H1 (cell line): ENCODE results near the gene SEMG2. TPM values are rescaled to one million over a fixed set of nuclear protein-coding genes. Genes with fewer than 3 reads are reported as not detected.

Experiments used
- CTCF ChIA-PET: fragments of 300-600 bp; sonication (Branson Sonifier 250); formaldehyde crosslinking; loops from one replicate; lab custom pipeline; 2021; ENCODE audit not compliant: partially characterized antibody; lab: Charles Lee
- POLR2A ChIA-PET: fragments of 300-600 bp; sonication (Branson Sonifier 250); formaldehyde crosslinking; loops from one replicate; lab custom pipeline; 2021; ENCODE audit warnings: inconsistent platforms; ENCODE audit not compliant: partially characterized antibody; lab: Charles Lee
- DNase-seq, 2 experiments: peaks; one replicate each; pipeline versions ENCODE4 v3.0.0 to v3.0.0-alpha.2; 2010 to 2022; ENCODE audit warnings: low spot score in 2 of 2, low read depth in 1 of 2, mixed read lengths in 1 of 2
- FAIRE-seq: peaks from 2 replicates; lab custom pipeline; 2011; peaks lifted over from hg19 to GRCh38; lab: Jason Lieb, UNC
- H2AFZ ChIP-seq: 2 replicates; pipeline ENCODE4 v1.8.1; 2012; ENCODE audit warnings: low read length, inconsistent platforms
- H2AK5ac ChIP-seq: 2 replicates; pipeline ENCODE4 v1.6.1; 2013; ENCODE audit warnings: low read depth, low read length
- H2BK120ac ChIP-seq: replicated peaks from 2 replicates; pipeline ENCODE3; 2013; ENCODE audit warnings: low read depth, low read length, inconsistent platforms
- H2BK12ac ChIP-seq: 2 replicates; pipeline ENCODE4 v1.6.1; 2013; ENCODE audit warnings: low read depth, low read length
- H2BK15ac ChIP-seq: 2 replicates; pipeline ENCODE4 v1.6.1; 2013; ENCODE audit warnings: low read length
- H2BK20ac ChIP-seq: 2 replicates; pipeline ENCODE4 v1.6.1; 2013; ENCODE audit warnings: low read length
- H2BK5ac ChIP-seq: 2 replicates; pipeline ENCODE4 v1.6.1; 2013; ENCODE audit warnings: low read depth, low read length
- H3K14ac ChIP-seq: 2 replicates; pipeline ENCODE4 v1.6.1; 2013; ENCODE audit warnings: inconsistent platforms; ENCODE audit not compliant: insufficient read length
- H3K18ac ChIP-seq: 2 replicates; pipeline ENCODE4 v1.6.1; 2013; ENCODE audit warnings: low read length; ENCODE audit errors: extremely low read depth
- H3K23ac ChIP-seq: 2 replicates; pipeline ENCODE4 v1.6.1; 2013; ENCODE audit warnings: inconsistent platforms; ENCODE audit not compliant: insufficient read length
- H3K23me2 ChIP-seq: 2 replicates; pipeline ENCODE4 v1.6.1; 2013; ENCODE audit warnings: low read depth, low read length
- H3K27ac ChIP-seq: 2 replicates; pipeline ENCODE4 v1.6.1; 2011; ENCODE audit warnings: low read depth, low read length, inconsistent platforms
- H3K27me3 ChIP-seq, 4 experiments: replicated peaks in 1 of 4; 1 replicate in 1 of 4; 2 replicates in 3 of 4; pipeline versions ENCODE4 v1.6.1 to v1.8.1; 2011 to 2013; ENCODE audit warnings: low read length in 3 of 4, mild to moderate bottlenecking in 3 of 4, inconsistent platforms in 2 of 4, mixed read lengths in 2 of 4, moderate library complexity in 1 of 4; ENCODE audit not compliant: control insufficient read depth in 3 of 4, insufficient read depth in 3 of 4; ENCODE audit errors: extremely low read depth in 1 of 4
- H3K36me3 ChIP-seq, 4 experiments: 2 replicates each; pipeline versions ENCODE4 v1.6.1 to v1.8.1; 2011 to 2013; ENCODE audit warnings: mild to moderate bottlenecking in 4 of 4, low read length in 3 of 4, moderate library complexity in 2 of 4, control low read depth in 1 of 4, inconsistent platforms in 1 of 4; ENCODE audit not compliant: insufficient read depth in 4 of 4, control insufficient read depth in 2 of 4
- H3K4ac ChIP-seq: replicated peaks from 2 replicates; pipeline ENCODE3; 2013; ENCODE audit warnings: low read length, low read depth, mixed read lengths, inconsistent platforms; ENCODE audit not compliant: insufficient read length
- H3K4me1 ChIP-seq, 4 experiments: replicated peaks in 1 of 4; 1 replicate in 1 of 4; 2 replicates in 3 of 4; pipeline versions ENCODE4 v1.6.1 to v1.8.1; 2011 to 2013; ENCODE audit warnings: low read length in 3 of 4, inconsistent platforms in 2 of 4, mixed read lengths in 1 of 4; ENCODE audit not compliant: insufficient read depth in 4 of 4, control insufficient read depth in 3 of 4
- H3K4me2 ChIP-seq, 2 experiments: 2 replicates each; pipeline versions ENCODE4 v1.6.1 to v1.8.1; 2011 to 2013; ENCODE audit warnings: low read depth in 2 of 2, low read length in 2 of 2, control low read depth in 1 of 2, inconsistent platforms in 1 of 2, mild to moderate bottlenecking in 1 of 2; ENCODE audit not compliant: insufficient read depth in 1 of 2
- H3K4me3 ChIP-seq, 4 experiments: fragments of 200-600, 300-600 bp in 1 of 4; sonication (generic), shearing (Covaris generic), sonication (Bioruptor Twin) in 1 of 4; 2 replicates each; pipeline versions ENCODE4 v1.5.1 to v1.8.1; 2011 to 2016; ENCODE audit warnings: low read length in 4 of 4, low read depth in 3 of 4, control low read depth in 2 of 4, inconsistent platforms in 2 of 4, mild to moderate bottlenecking in 2 of 4, mixed read lengths in 1 of 4, moderate library complexity in 1 of 4; ENCODE audit not compliant: insufficient read depth in 2 of 4; ENCODE audit errors: extremely low read depth in 1 of 4
- H3K56ac ChIP-seq: replicated peaks from 2 replicates; pipeline ENCODE3; 2013; ENCODE audit warnings: low read depth, mild to moderate bottlenecking, mixed read lengths, low read length, inconsistent platforms; ENCODE audit not compliant: insufficient read length
- H3K79me1 ChIP-seq: 2 replicates; pipeline ENCODE4 v1.6.1; 2013; ENCODE audit warnings: low read depth, low read length, control low read depth
- H3K79me2 ChIP-seq, 2 experiments: 2 replicates each; pipeline versions ENCODE4 v1.6.1 to v1.8.1; 2012 to 2013; ENCODE audit warnings: low read length in 2 of 2, mild to moderate bottlenecking in 2 of 2, inconsistent platforms in 1 of 2; ENCODE audit not compliant: insufficient read depth in 2 of 2, control insufficient read depth in 1 of 2
- H3K9ac ChIP-seq, 4 experiments: replicated peaks in 1 of 4; 1 replicate in 1 of 4; 2 replicates in 3 of 4; pipeline versions ENCODE4 v1.6.1 to v1.8.1; 2011 to 2013; ENCODE audit warnings: low read depth in 3 of 4, low read length in 3 of 4, control low read depth in 2 of 4, mild to moderate bottlenecking in 2 of 4, moderate library complexity in 2 of 4, inconsistent platforms in 1 of 4; ENCODE audit errors: extremely low read depth in 1 of 4
- H3K9me3 ChIP-seq, 2 experiments: 2 replicates each; pipeline versions ENCODE4 v1.6.1 to v1.8.1; 2012 to 2013; ENCODE audit warnings: mild to moderate bottlenecking in 2 of 2, moderate library complexity in 2 of 2, control low read depth in 1 of 2, inconsistent platforms in 1 of 2, low read depth in 1 of 2, low read length in 1 of 2, mixed read lengths in 1 of 2; ENCODE audit not compliant: insufficient read depth in 2 of 2
- H4K20me1 ChIP-seq, 2 experiments: replicated peaks in 1 of 2; 2 replicates each; pipeline versions ENCODE3 to v1.8.1; 2011 to 2013; ENCODE audit warnings: inconsistent platforms in 2 of 2, low read length in 2 of 2, mild to moderate bottlenecking in 1 of 2; ENCODE audit not compliant: insufficient read depth in 2 of 2, control insufficient read depth in 1 of 2
- H4K5ac ChIP-seq: 2 replicates; pipeline ENCODE4 v1.6.1; 2013; ENCODE audit warnings: low read length, low read depth, mixed read lengths, inconsistent platforms; ENCODE audit not compliant: insufficient read length
- H4K8ac ChIP-seq: 2 replicates; pipeline ENCODE4 v1.8.0; 2013; ENCODE audit warnings: mild to moderate bottlenecking, moderate library complexity, low read length, inconsistent platforms; ENCODE audit not compliant: insufficient read depth; ENCODE audit errors: extremely low read depth
- H4K91ac ChIP-seq: replicated peaks from 2 replicates; pipeline ENCODE3; 2013; ENCODE audit warnings: low read length, mixed read lengths, inconsistent platforms; ENCODE audit not compliant: insufficient read length
- ASH2L ChIP-seq: fragments of 200-600, 300-600 bp; sonication (generic); IDR thresholded peaks from one replicate; pipeline ENCODE4 v1.7.1; 2017; ENCODE audit warnings: low read length
- BACH1 ChIP-seq: IDR thresholded peaks from 2 replicates; pipeline ENCODE4 v1.6.1; 2012; ENCODE audit warnings: low read length, improper control_type of control experiment
- BCL11A ChIP-seq, 2 experiments: IDR thresholded peaks; one replicate each; pipeline ENCODE4 v1.6.1; 2011; ENCODE audit warnings: low read depth in 2 of 2, low read length in 2 of 2, mild to moderate bottlenecking in 2 of 2
- BRCA1 ChIP-seq: IDR thresholded peaks from 2 replicates; pipeline ENCODE4 v1.6.1; 2012; ENCODE audit warnings: low read depth, low read length, improper control_type of control experiment
- CEBPB ChIP-seq: IDR thresholded peaks from 2 replicates; pipeline ENCODE4 v1.6.1; 2012; ENCODE audit warnings: low read depth, low read length
- EGR1 ChIP-seq: IDR thresholded peaks from 2 replicates; pipeline ENCODE4 v1.6.1; 2011; ENCODE audit warnings: low read depth, low read length, borderline replicate concordance
- EP300 ChIP-seq, 2 experiments: IDR thresholded peaks; 1 replicate in 1 of 2; 2 replicates in 1 of 2; pipeline ENCODE4 v1.6.1; 2011 to 2012; ENCODE audit warnings: low read depth in 2 of 2, low read length in 2 of 2, mild to moderate bottlenecking in 2 of 2, borderline replicate concordance in 1 of 2, inconsistent platforms in 1 of 2, moderate library complexity in 1 of 2
- GABPA ChIP-seq: IDR thresholded peaks from 2 replicates; pipeline ENCODE4 v1.6.1; 2011; ENCODE audit warnings: mild to moderate bottlenecking, low read length, moderate library complexity, borderline replicate concordance; ENCODE audit not compliant: insufficient read depth
- HDAC6 ChIP-seq: IDR thresholded peaks from one replicate; pipeline ENCODE4 v1.7.1; 2012; ENCODE audit warnings: low read depth, mild to moderate bottlenecking, inconsistent platforms, low read length, moderate library complexity
- JUN ChIP-seq: IDR thresholded peaks from 2 replicates; pipeline ENCODE4 v1.6.1; 2011; ENCODE audit warnings: low read depth, mild to moderate bottlenecking, improper control_type of control experiment, low read length
- NRF1 ChIP-seq: IDR thresholded peaks from 2 replicates; pipeline ENCODE4 v1.6.1; 2011; ENCODE audit warnings: mild to moderate bottlenecking, low read depth, low read length, improper control_type of control experiment
- PHF8 ChIP-seq: fragments of 200-600 bp; sonication (generic); conservative IDR thresholded peaks from 2 replicates; pipeline ENCODE4 v1.7.1; 2012; ENCODE audit warnings: low read depth, mild to moderate bottlenecking, inconsistent platforms, low read length, moderate library complexity
- RXRA ChIP-seq: IDR thresholded peaks from 2 replicates; pipeline ENCODE4 v1.6.1; 2011; ENCODE audit warnings: low read depth, mild to moderate bottlenecking, low read length, moderate library complexity; ENCODE audit not compliant: insufficient read depth
- TBP ChIP-seq: IDR thresholded peaks from 2 replicates; pipeline ENCODE4 v1.6.1; 2011; ENCODE audit warnings: low read depth, low read length, improper control_type of control experiment
- TEAD4 ChIP-seq: IDR thresholded peaks from 2 replicates; pipeline ENCODE4 v1.6.1; 2012; ENCODE audit warnings: low read depth, low read length, inconsistent platforms, mixed read lengths
- YY1 ChIP-seq: IDR thresholded peaks from 2 replicates; pipeline ENCODE4 v1.6.1; 2011; ENCODE audit warnings: low read depth, mild to moderate bottlenecking, low read length
- WGBS, 2 experiments: shearing (Covaris generic) in 1 of 2; methylation state at CpG; one replicate each; pipeline versions ENCODE4 v1.1.6 to v1.1.7; 2013 to 2015; ENCODE audit warnings: low lambda C conversion rate in 2 of 2, mixed read lengths in 2 of 2, inconsistent platforms in 1 of 2, low coverage in 1 of 2, missing lambda C conversion rate in 1 of 2; ENCODE audit not compliant: insufficient replicate concordance in 2 of 2, insufficient coverage in 1 of 2, insufficient read length in 1 of 2; ENCODE audit errors: extremely low coverage in 1 of 2, missing lambda C conversion rate in 1 of 2; 5-methylcytosine and 5-hydroxymethylcytosine counted together
- polyA plus RNA-seq, 7 experiments: library from polyadenylated mRNA; depleted of rRNA in 3 of 7; stranded (reverse) in 5 of 7; unstranded in 2 of 7; fragments of >200 nt in 5 of 7; fragments of 200-250 nt in 2 of 7; gene quantifications; 1 replicate in 5 of 7; 2 replicates in 1 of 7; 4 replicates in 1 of 7; pipeline versions ENCODE4 v1.2.1 to v1.2.3, GENCODE V29; 2011 to 2013; ENCODE audit warnings: missing spikeins in 2 of 7, mixed read lengths in 2 of 7
- total RNA-seq: library from RNA; stranded (reverse); fragmentation: NEBNext Ultra II Directional; extraction: Animal tissue kit (Norgen Biotek cat#: 25700); gene quantifications from 2 replicates; pipeline ENCODE4 v1.2.1, GENCODE V29; 2021

The SEMG2 gene
- total and polyA plus RNA-seq, 2 of the 8 experiments (the other 6 are each of a cell fraction or from before 2014, with no cell fraction given): not detected

DNA sequence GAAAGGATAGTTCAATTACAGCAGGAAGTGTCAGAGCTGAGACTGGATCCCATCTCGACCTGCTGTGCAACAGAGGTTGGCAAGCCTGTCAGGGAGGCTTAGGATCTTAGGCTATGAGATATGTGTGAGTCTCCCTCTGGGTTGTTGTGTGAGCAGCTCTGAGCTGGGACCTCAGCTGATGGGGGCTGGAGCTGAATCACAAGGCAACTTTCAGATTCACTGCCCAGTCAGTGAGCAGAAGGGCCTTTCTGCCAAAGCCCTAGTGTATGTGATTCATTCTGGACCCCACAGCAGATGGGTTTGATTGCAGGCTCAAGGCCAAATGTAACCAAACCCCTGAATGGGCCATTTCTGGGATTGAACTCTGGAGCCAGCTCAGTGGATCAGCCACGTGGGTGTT, 42.0 kb upstream of the SEMG2 start:
- Histone ChIP-seq H3K23ac (no peak overlapping the region), H3K23me2 (no peaks in the 10 kb centered on the region), H3K18ac (no peak overlapping the region), H4K5ac (no peak overlapping the region), H3K36me3 (no peaks in the 10 kb centered on the region), H3K4ac (no peak overlapping the region), H3K4me2 (no peak overlapping the region), H3K9me3 (no peaks in the 10 kb centered on the region), H4K20me1 (no peaks in the 10 kb centered on the region), H4K8ac (no peak overlapping the region), H3K9ac (no peak overlapping the region), H2AFZ (no peak overlapping the region), H2BK15ac (0 out of 2 replicates have a peak overlapping the region, but pooled peaks have one; percentile 40), H2BK120ac (no peak overlapping the region), H3K4me3 (no peak overlapping the region), H3K27ac (no peak overlapping the region), H3K79me1 (no peaks in the 10 kb centered on the region), H3K14ac (no peak overlapping the region), H2AK5ac (no peak overlapping the region), H3K4me1 (no peaks in the 10 kb centered on the region), H4K91ac (no peak overlapping the region), H3K56ac (no peak overlapping the region), H3K27me3 (no peaks in the 10 kb centered on the region), H2BK20ac (no peak overlapping the region), H3K79me2 (no peaks in the 10 kb centered on the region), H2BK12ac (no peak overlapping the region), H2BK5ac (no peak overlapping the region)
- ChIA-PET POLR2A (no interaction called here), CTCF (interaction anchor here (0.9 to 2.4 kb wide), 5 partner anchors 8 to 168 kb away, joined by 3 to 7 read pairs (median 4); no protein-coding TSS in a partner anchor)
- WGBS, 2 experiments: 69% methylated on average over 2 of the region's 2 CpGs; no CpG with 5 or more reads in 1 of the 2 experiments
- FAIRE-seq (no peak), DNase-seq (no peak)
- TF ChIP-seq GABPA: no peak
- TF ChIP-seq CEBPB: no peak
- TF ChIP-seq NRF1: no peak
- no peak for TF ChIP-seq BRCA1
- no peak for TF ChIP-seq EGR1
- no peak for TF ChIP-seq RXRA
- no peak for TF ChIP-seq BACH1
- no peak for TF ChIP-seq TBP
- no peak for TF ChIP-seq PHF8
- no peak for TF ChIP-seq BCL11A (IDR thresholded peaks at IDR 0.05; ENCODE audit: low read depth in 2 of 2, low read length in 2 of 2)
- TF ChIP-seq ASH2L: no peak
- TF ChIP-seq HDAC6: no peak
- TF ChIP-seq TEAD4: no peak
- no peak for TF ChIP-seq JUN
- no peak for TF ChIP-seq YY1
- no peak for TF ChIP-seq EP300 (IDR thresholded peaks at IDR 0.05; ENCODE audit: borderline replicate concordance in 1 of 2, low read depth in 2 of 2, low read length in 2 of 2)
